Superior temporal gyrus (tissue), 1 donor: Measurements from ENCODE around the gene CSAD.
"Not testable (repeated sequence)": the region's sequence is repeated elsewhere in the genome, so short reads cannot be mapped to it uniquely, and the experiment has no call there.

ENCODE experiments used
- DNase-seq: peaks from one replicate; pipeline ENCODE4 v3.0.0-alpha.2; 2016; ENCODE audit errors: extremely low spot score

The CSAD gene

GRCh38 chr12:53145383-53146260 is 35.1 kb downstream of the CSAD start:
- no peak for DNase-seq

GRCh38 chr12:53143355-53143754 is 37.4 kb downstream of the CSAD start:
- DNase-seq: no peak

GRCh38 chr12:53133722-53134121 is 47.0 kb downstream of the CSAD start:
- no peak for DNase-seq

GRCh38 chr12:53131844-53132243 is 48.9 kb downstream of the CSAD start:
- DNase-seq: no peak

- DNase-seq: no peak
Observed at GRCh38 chr12:53128780-53129569, 51.8 kb downstream of the CSAD start.

- no peak for DNase-seq
Observed at GRCh38 chr12:53127169-53127568, 53.6 kb downstream of the CSAD start.

- DNase-seq: no peak
Observed at GRCh38 chr12:53124352-53124723, 56.4 kb downstream of the CSAD start.

- no peak for DNase-seq
Observed at GRCh38 chr12:53123578-53124351, 57.0 kb downstream of the CSAD start.

GRCh38 chr12:53122961-53123468 is 57.7 kb downstream of the CSAD start:
- DNase-seq: no peak

GRCh38 chr12:53120685-53121525 is 59.8 kb downstream of the CSAD start:
- DNase-seq: no peak

GRCh38 chr12:53118751-53119300 is 61.9 kb downstream of the CSAD start:
- DNase-seq: no peak

- DNase-seq: no peak
Observed at GRCh38 chr12:53115891-53116648, 64.7 kb downstream of the CSAD start.

- DNase-seq: no peak
Observed at GRCh38 chr12:53115112-53115890, 65.4 kb downstream of the CSAD start.

- no peak for DNase-seq
Observed at GRCh38 chr12:53113951-53114350, 66.8 kb downstream of the CSAD start.

GRCh38 chr12:53113136-53113705 is 67.5 kb downstream of the CSAD start:
- DNase-seq: no peak

GRCh38 chr12:53112431-53112830 is 68.3 kb downstream of the CSAD start:
- not testable (repeated sequence) for DNase-seq
